Cerebellar cortex (tissue), 1 donor: ENCODE results near the gene ATP11A.

Experiments used
- DNase-seq: peaks from one replicate; pipeline ENCODE4 v3.0.0-alpha.2; 2015; ENCODE audit warnings: low spot score

Gene ATP11A

DNA sequence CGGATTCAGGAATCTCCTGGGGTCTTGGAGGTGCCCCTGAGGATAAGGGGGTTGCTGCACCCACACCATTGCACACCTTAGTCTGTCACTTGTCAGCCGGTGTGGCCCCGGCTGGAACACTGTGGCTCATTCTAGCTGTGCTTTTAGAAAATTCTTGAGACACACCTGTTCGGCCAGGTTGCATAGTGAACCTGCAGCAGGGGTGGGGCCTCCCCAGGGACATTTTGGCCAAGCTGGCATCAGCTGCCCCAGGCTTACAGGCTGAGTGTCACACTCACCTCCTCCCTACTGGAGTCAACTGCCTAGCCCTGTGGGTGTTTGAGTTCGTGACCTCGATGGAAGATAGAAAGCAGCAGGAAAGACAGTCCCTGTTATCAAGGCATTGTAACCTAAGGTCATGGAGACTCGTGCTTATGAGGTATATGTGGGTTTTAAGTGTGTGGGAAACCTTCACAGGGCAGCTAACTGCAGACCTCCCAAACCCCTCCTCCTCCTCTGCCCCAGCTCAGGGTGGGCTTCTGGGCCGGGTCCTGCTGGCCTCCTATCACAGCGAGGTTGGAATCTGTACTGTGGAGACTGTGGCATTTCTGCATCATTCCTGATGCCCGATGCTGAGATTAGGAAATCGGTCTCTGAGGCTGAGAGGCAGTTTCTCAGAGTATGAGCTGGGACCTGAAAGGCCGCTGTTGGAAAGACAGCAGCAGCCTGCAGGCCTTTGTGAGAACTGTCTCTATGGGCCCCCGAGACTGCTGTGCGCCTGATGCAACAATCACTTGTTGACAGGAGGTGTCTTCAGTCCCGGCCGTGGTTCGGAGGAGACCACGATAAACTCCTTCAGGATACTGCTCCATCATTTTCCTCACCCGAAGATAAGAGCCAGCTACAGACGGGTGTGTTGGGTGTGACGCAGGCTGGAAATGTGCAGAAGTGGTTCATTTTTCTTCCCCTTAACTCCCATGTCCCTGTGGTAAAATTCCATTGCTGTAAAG is 72.2 kb downstream of the ATP11A start:
- no peak for DNase-seq

DNA sequence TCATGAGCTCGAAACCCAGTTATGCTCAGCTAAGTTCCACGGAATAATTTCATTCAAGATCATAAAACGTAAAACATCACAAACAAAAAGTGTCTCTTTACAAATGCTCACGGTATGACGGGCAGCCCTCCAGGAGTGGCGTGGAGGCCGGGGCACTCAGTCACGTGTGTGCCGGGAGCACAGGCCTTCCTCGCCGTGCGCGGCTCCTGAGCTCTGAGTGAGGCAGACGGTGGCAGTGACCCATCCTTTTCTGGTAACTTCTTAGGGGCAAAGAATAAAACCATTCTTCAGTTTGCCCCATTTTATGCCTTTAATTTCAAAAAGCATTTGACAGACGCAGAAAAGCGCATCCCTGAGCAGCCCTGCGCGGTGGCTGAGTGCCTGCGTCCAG is 72.8 kb downstream of the ATP11A start:
- no peak for DNase-seq

DNA sequence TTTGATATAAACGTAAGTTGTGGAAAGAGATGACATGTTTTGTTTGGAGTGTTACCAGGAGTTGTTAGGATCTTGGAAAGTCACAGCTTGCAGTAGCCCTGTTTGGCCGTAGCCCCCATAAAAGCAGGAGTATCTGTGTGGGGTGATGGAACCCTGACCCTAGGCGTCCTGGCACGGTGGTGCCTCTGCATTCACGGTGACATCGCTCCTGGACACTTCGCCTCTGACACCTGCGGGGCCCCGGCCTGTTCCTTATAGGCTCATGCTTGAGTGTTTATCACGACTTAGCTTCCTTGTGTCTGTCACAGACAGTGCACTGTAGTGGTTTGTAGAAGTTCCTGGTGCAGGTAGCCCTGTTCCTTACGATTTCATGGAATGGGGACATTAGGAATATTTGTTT is 74.2 kb downstream of the ATP11A start:
- DNase-seq: no peak

GRCh38 chr13:112764864-112765561 is 75.2 kb downstream of the ATP11A start:
- DNase-seq: no peak

- DNase-seq: no peak
Observed at GRCh38 chr13:112765731-112766130, 75.9 kb downstream of the ATP11A start.

GRCh38 chr13:112766336-112766735 is 76.5 kb downstream of the ATP11A start:
- DNase-seq: no peak

DNA sequence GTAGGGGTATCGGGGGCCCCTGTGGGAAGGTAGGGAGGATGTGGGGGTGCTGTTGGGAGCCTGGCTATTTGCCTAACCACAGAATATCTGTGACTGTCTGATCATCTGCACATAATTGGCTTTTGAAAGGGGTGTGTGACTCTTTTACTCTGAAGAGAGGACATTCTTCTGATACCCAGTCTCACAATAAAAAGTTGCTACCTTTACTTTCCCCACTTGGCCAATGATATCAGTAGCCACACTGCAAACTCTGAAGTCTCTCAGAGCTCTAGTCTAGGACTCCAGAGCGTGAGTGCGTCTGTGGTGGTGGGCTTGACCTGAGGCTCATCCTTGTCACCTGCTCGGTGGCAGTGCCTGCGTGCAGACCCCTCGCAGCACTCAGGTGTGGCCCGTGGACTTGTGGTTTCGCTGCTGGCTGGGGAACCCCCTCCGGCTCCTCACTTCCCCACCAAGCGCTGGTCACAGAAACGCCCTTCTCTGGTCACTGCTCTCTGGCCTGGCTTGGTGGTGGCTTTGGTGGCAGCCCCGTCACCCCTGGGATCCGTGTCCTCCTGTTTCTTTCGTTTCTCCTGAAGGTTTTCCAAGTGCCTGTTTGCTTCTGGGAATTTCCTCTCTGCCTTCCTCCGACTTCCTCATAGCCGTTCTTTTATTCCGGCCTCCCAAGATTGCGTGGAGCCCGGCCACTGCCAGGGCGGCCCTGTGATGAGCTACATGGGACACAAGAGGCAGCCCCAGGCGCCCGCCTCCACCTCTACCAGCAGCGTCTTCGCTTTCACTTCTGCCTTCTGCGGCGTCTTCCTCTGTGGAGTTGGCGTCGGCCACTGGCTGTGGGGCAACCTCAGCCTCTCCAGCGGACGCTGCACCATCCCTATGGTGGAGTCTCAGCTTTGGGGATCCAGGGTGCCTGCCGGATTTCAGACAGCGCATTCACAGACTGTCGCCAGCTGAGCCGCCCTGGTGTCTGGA is 78.0 kb downstream of the ATP11A start:
- DNase-seq: no peak

- DNase-seq: no peak
Observed at GRCh38 chr13:112768795-112769481, 79.1 kb downstream of the ATP11A start.

GRCh38 chr13:112769615-112770014 is 79.8 kb downstream of the ATP11A start:
- no peak for DNase-seq

DNA sequence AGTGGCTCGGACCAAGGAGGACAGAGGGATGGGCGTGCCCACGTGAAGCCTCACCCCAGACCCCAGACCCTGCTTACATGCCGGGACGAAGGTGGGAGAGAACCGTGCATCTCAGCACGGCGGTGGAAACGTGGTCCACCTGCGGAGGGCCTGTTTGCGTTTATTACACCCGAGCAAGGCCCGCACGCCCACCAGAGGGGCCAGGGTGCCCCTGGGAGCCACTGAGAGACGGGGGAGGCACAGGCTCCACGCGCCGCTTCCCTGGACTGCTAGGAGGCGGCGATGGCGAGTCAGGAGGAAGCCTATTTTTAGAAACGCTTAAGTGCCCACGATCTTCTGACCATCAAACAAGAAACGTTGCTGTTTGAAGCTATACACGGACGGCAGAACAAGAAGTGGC is 80.7 kb downstream of the ATP11A start:
- no peak for DNase-seq

GRCh38 chr13:112771139-112771876 is 81.5 kb downstream of the ATP11A start:
- DNase-seq: no peak

- no peak for DNase-seq
Observed at GRCh38 chr13:112771877-112772538, 82.2 kb downstream of the ATP11A start.

DNA sequence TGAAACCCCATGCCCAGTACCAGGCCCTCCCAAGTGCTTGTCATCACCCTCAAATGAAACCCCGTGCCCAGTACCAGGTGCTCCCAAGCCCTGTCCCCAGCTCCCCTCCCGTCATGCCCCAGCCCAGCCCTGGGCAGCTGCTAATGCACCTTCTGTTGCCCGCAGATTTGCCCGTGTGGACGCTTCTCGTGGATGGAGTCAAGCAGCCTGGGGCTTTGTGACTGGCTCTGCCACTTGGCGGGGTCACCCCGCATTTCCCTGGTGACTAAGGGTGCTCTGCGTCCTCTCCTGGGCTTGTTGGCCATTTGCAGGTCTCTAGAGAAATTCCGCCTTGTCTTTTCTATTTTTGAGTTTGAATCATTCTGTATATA is 82.7 kb downstream of the ATP11A start:
- DNase-seq: no peak

- no peak for DNase-seq
Observed at GRCh38 chr13:112772929-112773328, 83.1 kb downstream of the ATP11A start.

GRCh38 chr13:112773601-112774447 is 84.0 kb downstream of the ATP11A start:
- no peak for DNase-seq

DNA sequence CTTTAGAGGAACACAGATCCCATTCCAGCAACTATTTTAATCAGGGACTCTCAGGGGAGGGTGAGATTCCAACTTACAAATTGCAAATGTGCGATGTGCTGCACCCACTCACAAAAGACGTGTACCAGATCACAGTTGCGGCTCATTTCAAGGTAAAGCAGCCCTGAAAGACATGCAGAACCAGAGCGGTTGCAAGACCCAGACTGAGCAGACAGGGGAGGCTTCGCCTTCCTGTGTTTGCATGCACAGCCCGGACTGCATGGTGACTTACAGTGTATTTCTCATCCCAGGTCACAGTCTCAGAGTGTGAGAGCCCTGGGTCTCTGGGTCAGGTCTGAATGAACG is 84.6 kb downstream of the ATP11A start:
- DNase-seq: no peak

DNA sequence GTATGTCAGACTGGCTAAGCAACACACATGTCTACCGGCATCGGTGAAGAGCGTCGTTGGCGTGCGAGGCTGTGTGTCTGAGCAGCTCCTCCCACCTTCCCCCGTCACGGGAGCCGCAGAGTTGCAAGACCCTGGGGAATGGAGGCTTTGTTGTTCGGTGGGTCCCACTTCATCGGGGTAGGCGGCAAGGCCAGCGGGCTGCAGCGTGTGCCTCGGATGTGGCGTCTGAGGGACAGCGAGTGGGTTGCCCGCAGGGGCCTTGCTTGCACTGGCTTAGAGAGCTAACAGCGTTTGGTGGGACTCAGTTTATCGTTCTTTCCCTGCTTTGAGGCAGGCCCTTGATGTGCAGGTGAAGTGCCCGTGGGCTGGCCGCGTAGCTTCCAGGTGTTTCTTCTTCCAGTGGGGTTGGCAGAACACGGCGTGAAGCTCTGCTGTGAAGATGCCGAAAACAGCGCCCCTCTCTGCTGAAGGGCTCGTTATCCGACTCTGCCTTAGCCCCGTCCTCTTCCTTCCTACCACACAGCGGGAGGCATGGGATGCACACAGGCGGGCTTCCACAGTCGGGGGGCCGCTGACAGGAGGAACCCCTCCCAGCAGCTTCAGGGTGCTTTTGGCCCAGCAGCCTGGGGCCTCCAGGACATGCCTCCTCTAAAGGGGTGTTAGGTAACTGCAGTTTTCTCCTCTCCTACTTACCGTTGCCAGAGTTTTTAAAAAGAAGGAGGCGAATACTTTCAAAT is 85.2 kb downstream of the ATP11A start:
- DNase-seq: no peak

DNA sequence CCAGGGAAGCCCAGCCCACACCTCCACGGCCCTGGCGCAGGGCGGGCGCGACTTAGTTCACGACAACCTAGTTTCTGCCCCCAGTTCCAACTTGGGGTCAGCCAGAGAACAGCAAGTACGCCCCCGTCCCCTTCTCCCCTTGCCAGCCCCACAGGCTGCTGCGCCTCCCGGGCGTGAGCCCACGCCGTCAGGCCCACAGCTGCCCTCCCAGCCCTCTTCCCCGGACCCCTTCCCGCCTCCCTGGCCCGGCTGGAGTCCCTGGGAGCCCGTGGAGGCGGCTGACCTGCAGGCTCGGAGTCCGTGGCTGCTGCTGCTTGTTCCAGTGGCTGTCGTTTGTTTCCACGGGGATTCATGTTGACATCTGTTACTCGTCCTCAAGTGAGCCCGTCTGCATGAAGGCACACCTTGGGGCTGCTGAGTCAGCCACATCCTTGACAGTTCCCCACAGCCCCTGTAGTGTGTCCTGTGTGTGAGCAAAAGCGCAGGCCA is 86.0 kb downstream of the ATP11A start:
- no peak for DNase-seq

DNA sequence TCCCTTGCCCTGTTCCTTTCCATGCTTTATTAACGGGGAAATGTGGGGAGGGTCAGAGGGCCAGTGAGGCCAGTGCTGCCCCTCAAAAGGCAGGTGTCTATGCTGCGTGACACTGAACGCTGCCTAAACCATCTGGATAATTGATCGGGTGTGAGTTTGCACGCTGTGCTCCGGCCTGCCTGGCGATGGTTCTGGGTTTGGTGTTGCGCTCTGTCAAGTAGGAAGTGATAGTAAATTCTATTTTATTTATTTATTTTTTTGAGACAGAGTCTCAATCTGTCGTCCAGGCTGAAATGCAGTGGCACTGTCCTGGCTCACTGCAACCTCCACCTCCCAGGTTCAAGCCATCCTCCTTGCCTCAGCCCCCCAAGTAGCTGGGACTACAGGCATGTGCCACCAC is 86.5 kb downstream of the ATP11A start:
- DNase-seq: no peak
